GM19240 (cell line): ENCODE measurements around the gene THEM4.
"Not testable (repeated sequence)": the region's sequence is repeated elsewhere in the genome, so short reads cannot be mapped to it uniquely, and the experiment has no call there.

Source experiments
- DNase-seq: peaks from one replicate; pipeline ENCODE4 v3.0.0; 2011; ENCODE audit warnings: low spot score; ENCODE audit not compliant: insufficient read length

THEM4 gene

GRCh38 chr1:151859891-151860293 is 49.4 kb downstream of the THEM4 start:
- no peak for DNase-seq

GRCh38 chr1:151858886-151859665 is 50.2 kb downstream of the THEM4 start:
- DNase-seq, result no peak

GRCh38 chr1:151858030-151858746 is 51.1 kb downstream of the THEM4 start:
- DNase-seq, result no peak

- DNase-seq, result no peak
Measured at GRCh38 chr1:151855933-151856332, 53.4 kb downstream of the THEM4 start.

- DNase-seq, result not testable (repeated sequence)
Measured at GRCh38 chr1:151855516-151855915, 53.8 kb downstream of the THEM4 start.

- DNase-seq, result no peak
Measured at GRCh38 chr1:151854658-151855057, 54.7 kb downstream of the THEM4 start.

- DNase-seq, result no peak
Measured at GRCh38 chr1:151853411-151853943, 55.8 kb downstream of the THEM4 start, which contains the start of gene THEM5. Gene THEM5, minus strand, starts transcription at chr1:151853712. Its CDS starts 147 bp downstream, at chr1:151853565.

GRCh38 chr1:151852733-151853132 is 56.6 kb downstream of the THEM4 start:
- DNase-seq, result no peak

- no peak for DNase-seq
Measured at GRCh38 chr1:151851886-151852285, 57.4 kb downstream of the THEM4 start.

GRCh38 chr1:151849871-151850270 is 59.4 kb downstream of the THEM4 start:
- no peak for DNase-seq

GRCh38 chr1:151849126-151849525 is 60.2 kb downstream of the THEM4 start:
- no peak for DNase-seq

GRCh38 chr1:151847867-151848596 is 61.3 kb downstream of the THEM4 start:
- no peak for DNase-seq

- no peak for DNase-seq
Measured at GRCh38 chr1:151846686-151847237, 62.5 kb downstream of the THEM4 start.

- no peak for DNase-seq
Measured at GRCh38 chr1:151846062-151846568, 63.2 kb downstream of the THEM4 start.

GRCh38 chr1:151843398-151843797 is 65.9 kb downstream of the THEM4 start:
- no peak for DNase-seq

- no peak for DNase-seq
Measured at GRCh38 chr1:151841141-151841540, 68.2 kb downstream of the THEM4 start.

- no peak for DNase-seq
Measured at GRCh38 chr1:151840421-151840820, 68.9 kb downstream of the THEM4 start.

- peak; percentile 36 for DNase-seq
Measured at GRCh38 chr1:151839457-151840403, 69.6 kb downstream of the THEM4 start, which contains the start of gene C2CD4D. Gene C2CD4D, minus strand, starts transcription at chr1:151839820. Its CDS starts 831 bp downstream, at chr1:151838989.

- no peak for DNase-seq
Measured at GRCh38 chr1:151839082-151839412, 70.3 kb downstream of the THEM4 start.
